A673 (cell line): ENCODE measurements around the gene ADAMTS3.

ENCODE experiments used
- CTCF ChIP-seq: fragments of 300-800, 200-600 bp; sonication (generic); conservative IDR thresholded peaks from 2 replicates; pipeline ENCODE4 v1.5.1; 2017; ENCODE audit warnings: low read depth, mild to moderate bottlenecking, antibody characterized with exemption, low read length, moderate library complexity, mixed read lengths
- EZH2 ChIP-seq: fragments of 200-600 bp; sonication (generic); IDR thresholded peaks from 2 replicates; pipeline ENCODE4 v1.6.1; 2017; ENCODE audit warnings: borderline replicate concordance, low read depth, mild to moderate bottlenecking, mixed read lengths, antibody characterized with exemption, low read length; ENCODE audit not compliant: poor library complexity, severe bottlenecking

- no peak for TF ChIP-seq CTCF
- TF ChIP-seq EZH2 = no peak
These were observed 756 bp upstream of the ADAMTS3 start for GRCh38 chr4:72569719-72570235.
